Measurements from ENCODE around the gene BAHCC1. TPM values are rescaled to one million over a fixed set of nuclear protein-coding genes. Genes with fewer than 3 reads are reported as not detected.

The BAHCC1 gene
- total and polyA plus RNA-seq, 10 of the 15 experiments (the other 5 are each of a cell fraction or from before 2014, with no cell fraction given), result 0.03 to 0.14 (median 0.11) TPM; not detected in 6

DNA sequence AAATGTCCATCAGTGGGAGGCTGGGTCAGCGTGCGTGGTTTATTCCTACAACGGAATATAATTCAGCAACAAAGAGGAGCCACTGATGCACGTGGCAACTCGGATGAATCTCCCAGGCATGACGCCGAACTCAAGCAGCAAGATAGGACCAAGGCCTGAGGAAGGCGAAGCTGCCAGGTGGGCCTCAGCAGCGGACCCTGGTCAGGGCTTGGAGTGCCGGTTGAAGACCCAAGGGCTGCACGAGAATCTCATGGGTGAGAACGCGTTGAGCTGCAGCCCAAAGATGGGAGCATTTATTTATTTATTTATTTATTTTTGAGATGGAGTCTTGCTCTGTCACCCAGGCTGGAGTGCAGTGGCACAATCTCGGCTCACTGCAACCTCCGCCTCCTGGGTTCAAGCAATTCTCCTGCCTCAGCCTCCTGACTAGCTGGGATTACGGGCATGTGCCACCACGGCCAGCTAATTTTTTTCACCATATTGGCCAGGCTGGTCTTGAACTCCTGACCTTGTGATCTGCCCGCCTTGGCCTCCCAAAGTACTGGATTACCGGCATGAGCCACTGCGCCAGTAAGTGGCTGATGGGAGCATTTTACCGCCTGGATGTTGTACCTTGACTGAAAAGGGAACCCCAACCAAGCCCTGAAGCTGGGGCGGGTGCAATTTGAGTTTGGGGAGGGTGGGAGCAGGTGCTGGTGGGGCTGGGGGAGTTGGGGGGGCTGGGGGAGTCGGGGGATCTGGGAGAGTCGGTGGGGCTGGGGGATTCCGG lies 18.1 kb upstream of the BAHCC1 start:
- no peaks in the 10 kb centered on the region for H4K20me1 ChIP-seq (ENCODE audit: control insufficient read depth, insufficient read depth)
- 56% methylated on average over 23 of the region's 25 CpGs for WGBS (ENCODE audit: insufficient coverage, insufficient replicate concordance, low lambda C conversion rate, missing lambda C conversion rate)
- no peaks in the 10 kb centered on the region for H3K4me1 ChIP-seq (ENCODE audit: control insufficient read depth, insufficient read depth, low read length)
- H3K27ac ChIP-seq (ENCODE audit: control insufficient read depth, insufficient read depth), result no peak overlapping the region
- H3K9me3 ChIP-seq (replicated peaks; ENCODE audit: control insufficient read depth, insufficient read depth, low read length), result no peaks in the 10 kb centered on the region
- ChIA-PET SMC1A (ENCODE audit: uncharacterized antibody, unreplicated experiment) (no interaction called here), RAD21 (ENCODE audit: unreplicated experiment) (no interaction called here), CTCF (no interaction called here), POLR2A (no interaction called here)
- H3K4me2 ChIP-seq (ENCODE audit: control insufficient read depth, insufficient read depth), result no peak overlapping the region
- H3K9ac ChIP-seq (ENCODE audit: control insufficient read depth, insufficient read depth, low read length), result no peak overlapping the region
- FAIRE-seq (no peak), DNase-seq (ENCODE audit: low read depth, low spot score) (no peak), ATAC-seq (no peak)
- intact Hi-C loops (cut with micrococcal nuclease; ENCODE audit: unreplicated experiment) (no loop called here), in situ Hi-C loops (cut with MboI) (no loop called here)
- H3K4me3 ChIP-seq, result no peak overlapping the region
- H3K79me2 ChIP-seq (ENCODE audit: control insufficient read depth, insufficient read depth, low read length), result no peaks in the 10 kb centered on the region
- no peaks in the 10 kb centered on the region for H3K36me3 ChIP-seq (ENCODE audit: control insufficient read depth in 2 of 2, insufficient read depth in 2 of 2, low read length in 1 of 2)
- BruUV-seq (replicated peaks), result no TSS peak
- H3K27me3 ChIP-seq (replicated peaks in 1 of 2; ENCODE audit: control insufficient read depth in 2 of 2, insufficient read depth in 2 of 2, low read length in 1 of 2), result no peaks in the 10 kb centered on the region; a peak in 1 of 4 replicates
- H2AFZ ChIP-seq (ENCODE audit: control insufficient read depth, low read depth, low read length), result no peak overlapping the region
- TF ChIP-seq CUX1 (IDR thresholded peaks at IDR 0.05; ENCODE audit: insufficient replicate concordance, low read depth, low read length) (no peak), CEBPZ (IDR thresholded peaks at IDR 0.05; ENCODE audit: low read depth, low read length) (no peak), HDAC2 (IDR thresholded peaks at IDR 0.05) (no peak), CTCF (IDR thresholded peaks at IDR 0.05 in 2 of 3, conservative IDR thresholded peaks at IDR 0.05 in 1 of 3; ENCODE audit: control insufficient read depth in 2 of 3, extremely low read depth in 1 of 3, insufficient read depth in 1 of 3, low read depth in 3 of 3, low read length in 3 of 3) (no peak), FOXM1 (IDR thresholded peaks at IDR 0.05; ENCODE audit: low read depth, low read length) (no peak), RUNX3 (IDR thresholded peaks at IDR 0.05; ENCODE audit: low read length) (no peak), POU2F2 (IDR thresholded peaks at IDR 0.05; ENCODE audit: borderline replicate concordance, low read depth, low read length) (no peak), TCF7 (IDR thresholded peaks at IDR 0.05; ENCODE audit: borderline replicate concordance) (no peak)
- TF ChIP-seq, protein P1, sequence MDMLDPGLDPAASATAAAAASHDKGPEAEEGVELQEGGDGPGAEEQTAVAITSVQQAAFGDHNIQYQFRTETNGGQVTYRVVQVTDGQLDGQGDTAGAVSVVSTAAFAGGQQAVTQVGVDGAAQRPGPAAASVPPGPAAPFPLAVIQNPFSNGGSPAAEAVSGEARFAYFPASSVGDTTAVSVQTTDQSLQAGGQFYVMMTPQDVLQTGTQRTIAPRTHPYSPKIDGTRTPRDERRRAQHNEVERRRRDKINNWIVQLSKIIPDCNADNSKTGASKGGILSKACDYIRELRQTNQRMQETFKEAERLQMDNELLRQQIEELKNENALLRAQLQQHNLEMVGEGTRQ (IDR thresholded peaks at IDR 0.05; ENCODE audit: borderline replicate concordance, low read depth, low read length), result no peak
